ENCODE data around the gene NIN.

GRCh38 chr14:50864237-50864636 is 33.3 kb upstream of the NIN start:
- TF ChIP-seq CTCF (IDR thresholded peaks at IDR 0.05), result no peak
- TF ChIP-seq POLR2AphosphoS5 (IDR thresholded peaks at IDR 0.05), result no peak
- no peak for TF ChIP-seq POLR2A (IDR thresholded peaks at IDR 0.05)
- no peak for TF ChIP-seq EP300 (IDR thresholded peaks at IDR 0.05; ENCODE audit: low read depth)

Measured in transverse colon (tissue), 4 donors.